Left lobe of liver (tissue), 2 donors: ENCODE measurements around the gene SEMA3A. TPM values are rescaled to one million over a fixed set of nuclear protein-coding genes. Genes with fewer than 3 reads are reported as not detected.

Experiments
- ATAC-seq: fragments of 200-7000 bp; cut with Tn5 transposase; one replicate; pipeline ENCODE4 v1.9.1; 2020; ENCODE audit warnings: mild to moderate bottlenecking, moderate library complexity
- DNase-seq: peaks from one replicate; pipeline ENCODE4 v3.0.0-alpha.2; 2020; ENCODE audit warnings: low spot score
- total RNA-seq: library from RNA; stranded (reverse); gene quantifications from one replicate; pipeline ENCODE4 v1.2.1, GENCODE V29; 2021
- donor health status: DM: no; HTN: no; CAD: no; lungs with moderate emphysema.
- donor health status: DM: no; HTN: yes; CAD: no.

SEMA3A gene
- total RNA-seq, 1 donor from 2014 or later = 0.58 TPM

DNA sequence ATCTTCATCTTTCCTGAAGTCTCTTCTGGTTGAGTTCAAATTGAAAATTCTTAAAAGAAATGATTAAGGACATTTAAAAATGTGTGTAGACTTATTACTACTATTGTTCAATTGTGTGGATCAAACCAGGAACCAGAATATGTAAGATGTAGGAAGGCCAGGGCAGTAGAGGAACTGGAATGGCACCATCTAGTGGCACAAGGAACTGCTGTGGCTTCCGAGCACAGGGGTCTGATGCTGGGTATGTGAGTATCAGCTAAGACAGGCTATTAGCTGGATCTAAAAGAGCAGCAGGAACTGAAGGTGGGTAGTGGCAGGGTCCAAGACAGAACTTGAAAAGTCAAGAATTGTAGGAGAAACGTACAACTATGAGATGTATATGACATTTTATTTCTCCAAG, 247.3 kb downstream of the SEMA3A start:
- DNase-seq = no peak
- peak; percentile 71 for ATAC-seq

GRCh38 chr7:83946801-83947200, 247.8 kb downstream of the SEMA3A start:
- no peak for ATAC-seq
- DNase-seq = no peak

DNA sequence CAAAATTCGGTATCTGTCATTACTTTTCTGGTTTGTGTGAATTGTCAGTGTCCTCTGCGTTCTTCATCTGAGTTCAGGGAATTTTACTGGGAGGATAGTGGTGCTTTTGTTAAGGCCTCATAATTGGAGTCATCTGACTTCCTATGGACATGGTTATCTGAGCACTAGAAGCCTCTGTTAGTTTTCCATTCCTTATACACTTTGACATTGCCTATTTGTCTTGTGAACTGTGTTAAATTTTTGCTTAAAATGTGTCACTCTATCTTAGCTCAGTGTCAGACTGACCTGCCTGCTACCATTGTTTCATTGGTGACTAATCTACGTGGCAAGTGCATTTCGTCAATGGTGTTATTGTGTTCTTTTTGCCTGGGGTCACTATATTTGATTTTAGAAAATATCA, 253.3 kb downstream of the SEMA3A start:
- ATAC-seq (no peak), DNase-seq (no peak)

- ATAC-seq = no peak
- DNase-seq = no peak
These were observed 256.7 kb downstream of the SEMA3A start for GRCh38 chr7:83937930-83938329.

- DNase-seq (no peak), ATAC-seq (peak; percentile 90)
These were observed 258.4 kb downstream of the SEMA3A start for GRCh38 chr7:83936056-83936708.

GRCh38 chr7:83934118-83934734, 260.4 kb downstream of the SEMA3A start:
- ATAC-seq = no peak
- no peak for DNase-seq

DNA sequence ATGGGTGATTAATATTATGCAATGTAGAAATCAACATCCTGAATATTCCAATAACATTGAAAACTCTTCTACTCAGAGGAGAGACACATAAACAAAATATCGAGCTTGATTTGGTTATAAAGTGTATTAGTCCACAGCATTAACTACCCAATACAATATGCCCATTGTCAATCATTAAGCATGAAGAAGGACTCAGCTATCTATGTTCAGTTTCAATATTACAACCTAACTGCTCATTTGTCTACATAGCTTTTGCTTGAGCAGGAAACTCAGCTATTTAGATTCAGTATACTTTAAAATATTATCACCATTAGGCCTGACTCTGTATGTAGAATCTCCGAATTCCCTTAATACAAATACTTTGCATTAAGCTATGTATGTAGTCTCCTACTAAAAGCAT, 262.6 kb downstream of the SEMA3A start:
- DNase-seq (no peak), ATAC-seq (no peak)

- no peak for DNase-seq
- ATAC-seq = no peak
These were observed 264.3 kb downstream of the SEMA3A start for GRCh38 chr7:83930262-83930661.

- ATAC-seq (no peak), DNase-seq (no peak)
These were observed 268.7 kb downstream of the SEMA3A start for GRCh38 chr7:83925860-83926259.

DNA sequence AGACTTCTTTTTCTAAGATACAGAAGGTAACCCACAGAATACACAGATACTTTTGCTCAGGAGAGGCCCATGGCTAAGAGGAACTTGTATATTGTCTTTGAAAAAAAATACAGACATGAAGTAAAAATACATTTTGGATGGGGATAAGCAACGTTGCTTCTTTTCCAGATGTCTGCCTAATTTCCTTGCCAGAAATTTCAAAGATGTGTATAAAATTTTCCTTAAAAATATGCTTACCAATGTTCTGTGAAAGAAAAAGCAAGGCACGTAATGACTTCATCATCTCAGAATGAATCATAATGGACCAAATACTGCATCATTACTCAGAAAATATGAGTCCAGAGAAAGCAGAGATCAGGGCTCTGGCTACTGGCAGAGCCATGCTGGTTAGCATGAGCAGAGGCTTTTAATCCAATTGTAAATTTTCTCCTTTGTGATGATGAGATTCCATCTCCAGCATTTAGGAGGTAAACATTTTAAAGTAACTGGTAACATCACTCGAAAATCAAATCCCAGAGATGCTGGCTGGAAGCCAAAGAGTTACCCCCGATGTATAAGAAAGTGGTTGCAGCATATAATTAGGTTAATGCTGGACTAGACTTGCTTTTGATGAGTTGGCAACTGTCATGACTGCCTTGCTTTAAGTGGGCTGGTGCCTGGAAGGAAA, 272.5 kb downstream of the SEMA3A start:
- DNase-seq = no peak
- ATAC-seq = no peak

DNA sequence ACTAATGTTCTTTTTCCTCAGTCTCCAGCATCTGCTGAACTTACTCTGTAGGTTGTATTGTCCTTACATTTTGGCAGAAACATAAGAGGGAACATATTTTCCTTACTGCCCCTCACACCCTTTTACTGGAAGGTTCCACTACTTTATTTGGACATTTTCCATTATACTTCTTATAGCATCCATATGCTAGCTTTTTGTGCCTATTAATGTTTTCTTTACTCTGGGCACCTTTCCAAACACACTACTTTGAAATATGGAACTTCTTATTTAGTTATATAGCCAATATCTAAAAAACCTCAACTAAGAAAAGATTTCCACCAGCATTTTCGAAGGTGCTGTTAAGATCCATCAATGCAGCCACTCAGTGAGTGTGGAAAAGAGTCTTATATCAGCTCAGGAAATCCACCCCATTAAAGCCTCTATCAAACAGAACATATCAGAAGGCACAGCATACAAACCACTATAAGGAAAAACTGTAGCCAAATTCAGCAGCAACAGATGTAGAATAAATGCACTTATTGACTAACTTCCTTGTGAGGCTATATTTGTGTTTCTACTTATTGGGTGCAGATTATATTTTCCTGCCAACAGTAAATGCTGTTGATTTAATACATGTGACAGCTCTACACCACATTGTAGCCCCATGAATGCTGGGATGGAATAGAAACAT, 273.2 kb downstream of the SEMA3A start:
- ATAC-seq (no peak), DNase-seq (no peak)

DNA sequence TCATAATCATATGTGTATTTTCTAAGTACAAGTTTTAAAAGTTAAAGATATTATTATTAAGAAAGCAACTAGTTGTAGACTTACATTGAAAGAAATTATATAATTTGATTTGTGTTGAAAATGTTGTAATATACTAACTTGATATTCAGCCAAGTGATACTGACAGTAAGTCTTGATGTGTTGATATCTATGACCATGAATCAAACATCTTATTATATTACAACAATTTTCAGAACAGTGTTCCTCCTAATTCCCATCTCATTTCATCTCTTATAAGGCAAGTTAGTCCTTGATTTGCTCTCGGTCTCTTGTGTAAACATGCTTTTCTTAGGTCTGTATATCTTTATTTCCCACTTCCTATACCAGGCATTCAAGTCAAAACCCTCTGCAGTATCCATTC, 276.4 kb downstream of the SEMA3A start:
- ATAC-seq (no peak), DNase-seq (no peak)

DNA sequence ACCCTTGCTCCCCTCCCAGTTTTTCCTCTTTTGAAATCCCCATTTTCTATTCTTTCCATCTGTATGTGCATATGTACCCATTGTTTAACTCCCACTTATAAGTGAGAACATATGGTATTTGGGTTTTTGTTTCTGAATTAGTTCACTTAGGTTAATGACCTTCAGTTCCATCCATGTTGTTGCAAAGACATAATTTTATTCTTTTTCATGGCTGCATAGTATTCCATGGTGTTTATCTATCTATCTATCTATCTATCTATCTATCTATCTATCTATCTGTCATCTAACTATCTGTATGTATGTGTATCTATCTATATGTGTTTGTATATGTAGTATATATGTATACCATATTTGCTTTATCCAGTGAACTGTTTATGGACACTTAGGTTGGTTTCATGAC, 281.4 kb downstream of the SEMA3A start:
- ATAC-seq (no peak), DNase-seq (no peak)

DNA sequence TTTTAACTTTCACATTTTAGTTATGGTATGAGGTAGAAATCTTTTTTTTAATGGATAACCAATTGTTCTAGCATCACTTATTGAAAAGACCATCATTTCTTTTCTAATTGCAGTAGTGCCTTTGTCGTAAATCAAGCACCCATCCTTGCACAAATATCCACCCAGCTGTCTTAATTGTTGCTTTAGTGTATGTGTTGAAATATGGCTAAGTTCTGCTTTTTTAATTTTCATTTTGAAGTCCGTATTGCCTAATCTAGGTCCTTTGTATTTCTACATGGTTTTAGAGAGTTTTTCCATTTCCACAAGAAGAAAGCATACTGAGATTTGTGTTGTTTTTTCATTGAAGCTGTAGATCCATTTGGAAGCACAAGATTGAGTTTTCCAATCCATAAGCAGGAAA, 286.1 kb downstream of the SEMA3A start:
- DNase-seq (no peak), ATAC-seq (no peak)
